Medulla oblongata (tissue), 1 donor: ENCODE measurements around the gene PTPRG.

Source experiments
- DNase-seq: peaks from one replicate; pipeline ENCODE4 v3.0.0-alpha.2; 2015; ENCODE audit errors: extremely low spot score

PTPRG gene

GRCh38 chr3:62226601-62227339 lies 665.4 kb downstream of the PTPRG start:
- no peak for DNase-seq

GRCh38 chr3:62228467-62228866 lies 667.1 kb downstream of the PTPRG start:
- DNase-seq = no peak

- peak; percentile 71 for DNase-seq
Observed at GRCh38 chr3:62229211-62229610, 667.8 kb downstream of the PTPRG start.

- peak; percentile 31 for DNase-seq
Observed at GRCh38 chr3:62229908-62230307, 668.5 kb downstream of the PTPRG start.

GRCh38 chr3:62233065-62233464 lies 671.7 kb downstream of the PTPRG start:
- no peak for DNase-seq

GRCh38 chr3:62236016-62236415 lies 674.6 kb downstream of the PTPRG start:
- DNase-seq = no peak

- no peak for DNase-seq
Observed at GRCh38 chr3:62237286-62237948, 676.0 kb downstream of the PTPRG start.

- peak; percentile 58 for DNase-seq
Observed at GRCh38 chr3:62238003-62238402, 676.6 kb downstream of the PTPRG start.

GRCh38 chr3:62238431-62238830 lies 677.1 kb downstream of the PTPRG start:
- no peak for DNase-seq

GRCh38 chr3:62241279-62241678 lies 679.9 kb downstream of the PTPRG start:
- no peak for DNase-seq

- peak; percentile 62 for DNase-seq
Observed at GRCh38 chr3:62242831-62243509, 681.6 kb downstream of the PTPRG start.

- no peak for DNase-seq
Observed at GRCh38 chr3:62246094-62246493, 684.7 kb downstream of the PTPRG start.

- no peak for DNase-seq
Observed at GRCh38 chr3:62246985-62247384, 685.6 kb downstream of the PTPRG start.

GRCh38 chr3:62248734-62249483 lies 687.5 kb downstream of the PTPRG start:
- DNase-seq = no peak

GRCh38 chr3:62249484-62249776 lies 688.1 kb downstream of the PTPRG start:
- no peak for DNase-seq

- DNase-seq = no peak
Observed at GRCh38 chr3:62249855-62250543, 688.6 kb downstream of the PTPRG start.

GRCh38 chr3:62252438-62253157 lies 691.2 kb downstream of the PTPRG start:
- no peak for DNase-seq

GRCh38 chr3:62253971-62254370 lies 692.6 kb downstream of the PTPRG start:
- no peak for DNase-seq

GRCh38 chr3:62255758-62256157 lies 694.4 kb downstream of the PTPRG start:
- no peak for DNase-seq

- no peak for DNase-seq
Observed at GRCh38 chr3:62259924-62260323, 698.6 kb downstream of the PTPRG start.

- no peak for DNase-seq
Observed at GRCh38 chr3:62260655-62261054, 699.3 kb downstream of the PTPRG start.
